Activated naive CD8-positive, alpha-beta T cell treated with anti-CD3 and anti-CD28 coated beads, Interleukin-2, amount 10 ng/mL, durations not matched to agents 7 days and 5 days (primary cell): Measurements from ENCODE around the gene CCDC187. TPM values are rescaled to one million over a fixed set of nuclear protein-coding genes. Genes with fewer than 3 reads are reported as not detected.
"Not testable (repeated sequence)": the region's sequence is repeated elsewhere in the genome, so short reads cannot be mapped to it uniquely, and the experiment has no call there.

Source experiments
- ATAC-seq: fragments of 150-1000 bp; cut with Tn5 transposase; one replicate; pipeline ENCODE4 v1.10.0; 2021; ENCODE audit warnings: low read depth, moderate library complexity
- POLR2A ChIA-PET: fragments of 350-600 bp; sonication (Branson Sonifier 250); formaldehyde crosslinking; loops from one replicate; lab custom pipeline; 2021; ENCODE audit warnings: antibody characterized with exemption; lab: Charles Lee
- DNase-seq: peaks from one replicate; pipeline ENCODE4 v3.0.0; 2021
- H3K27ac Mint-ChIP-seq: one replicate; pipeline ENCODE4 v1.8.0; 2022; ENCODE audit warnings: mild to moderate bottlenecking, mixed read lengths
- H3K27me3 Mint-ChIP-seq: one replicate; pipeline ENCODE4 v1.8.0; 2022; ENCODE audit warnings: mild to moderate bottlenecking, moderate library complexity, mixed read lengths
- H3K36me3 Mint-ChIP-seq: one replicate; pipeline ENCODE4 v1.8.0; 2021; ENCODE audit warnings: mild to moderate bottlenecking, mixed read lengths
- H3K4me1 Mint-ChIP-seq: one replicate; pipeline ENCODE4 v1.8.0; 2021; ENCODE audit warnings: mixed read lengths
- H3K4me3 Mint-ChIP-seq: one replicate; pipeline ENCODE4 v1.8.0; 2022; ENCODE audit warnings: mild to moderate bottlenecking, moderate library complexity, mixed read lengths
- H3K9me3 Mint-ChIP-seq: one replicate; pipeline ENCODE4 v1.8.0; 2021; ENCODE audit warnings: mixed read lengths
- total RNA-seq, 2 experiments: library from RNA; stranded (reverse); gene quantifications; one replicate each; pipeline ENCODE4 v1.2.3, GENCODE V29; 2021

The CCDC187 gene
- total RNA-seq, 2 experiments from 2014 or later, result not detected

DNA sequence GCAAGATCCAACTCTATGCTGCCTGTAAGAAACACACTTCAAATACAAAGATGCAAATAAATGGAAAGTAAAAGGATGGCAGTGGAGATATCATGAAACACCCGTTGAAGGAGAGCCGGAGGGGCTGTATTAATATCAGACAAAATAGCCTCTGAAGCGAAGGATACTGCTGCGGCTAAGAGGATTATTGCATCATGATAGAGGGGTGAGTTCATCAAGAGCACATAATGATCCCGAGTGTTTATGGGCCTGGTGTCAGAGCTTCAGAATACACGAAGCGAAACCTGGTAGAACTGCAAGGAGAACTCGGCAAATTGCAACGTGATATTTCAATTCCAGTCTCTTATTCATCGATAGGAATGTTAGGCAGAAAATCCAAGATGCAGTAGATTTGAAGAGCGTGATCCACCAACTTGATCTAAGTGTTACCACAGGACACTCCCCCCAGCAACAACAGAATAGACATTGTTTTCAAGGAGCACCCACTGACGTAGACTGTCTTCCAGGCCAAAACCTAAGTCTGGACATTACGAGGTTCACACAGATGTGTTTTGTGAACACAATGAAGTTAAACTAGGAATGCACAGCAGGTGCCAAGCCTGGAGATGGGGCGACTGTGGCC is 30.5 kb downstream of the CCDC187 start:
- no peaks in the 10 kb centered on the region for H3K36me3 Mint-ChIP-seq
- no peak for ATAC-seq

GRCh38 chr9:136270173-136270705 is 33.7 kb downstream of the CCDC187 start:
- Mint-ChIP-seq H3K9me3 (no peaks in the 10 kb centered on the region), H3K4me3 (no peak overlapping the region), H3K27ac (no peak overlapping the region), H3K36me3 (no peaks in the 10 kb centered on the region), H3K4me1 (peaks cover 4% of the 10 kb centered on the region), H3K27me3 (peaks cover 9% of the 10 kb centered on the region)
- POLR2A ChIA-PET, result no interaction called here
- DNase-seq (no peak), ATAC-seq (no peak)

More for the DNA sequence above, 30.5 kb downstream of the CCDC187 start:
- H3K27me3 Mint-ChIP-seq, result peaks cover 9% of the 10 kb centered on the region
- no peak overlapping the region for H3K4me3 Mint-ChIP-seq
- H3K27ac Mint-ChIP-seq, result no peak overlapping the region
- no peak for DNase-seq
- POLR2A ChIA-PET, result no interaction called here
- no peaks in the 10 kb centered on the region for H3K4me1 Mint-ChIP-seq
- no peaks in the 10 kb centered on the region for H3K9me3 Mint-ChIP-seq

DNA sequence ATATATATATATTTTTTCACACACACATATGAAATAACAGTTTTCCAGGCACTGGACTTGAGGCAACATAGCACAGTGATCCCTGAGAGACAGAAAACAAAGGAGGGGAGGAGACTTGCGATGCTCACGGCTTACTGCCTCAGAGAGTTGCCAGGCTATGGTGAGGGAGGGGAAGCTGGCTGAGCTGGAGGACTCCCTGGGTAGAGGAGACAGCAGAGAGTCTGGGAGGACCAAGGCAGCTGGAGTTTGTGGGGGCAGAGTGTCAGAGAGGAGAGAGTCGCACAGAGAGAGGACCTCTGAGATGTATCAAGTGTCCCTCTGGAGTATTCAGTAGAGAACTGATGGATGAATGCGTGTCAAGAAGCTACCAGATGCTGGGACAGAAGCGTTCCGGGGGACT is 35.2 kb downstream of the CCDC187 start:
- H3K27me3 Mint-ChIP-seq, result peaks cover 9% of the 10 kb centered on the region
- peaks cover 4% of the 10 kb centered on the region for H3K4me1 Mint-ChIP-seq
- POLR2A ChIA-PET, result interaction anchor here (0.6 kb wide), 1 partner anchor 23 kb away, joined by 3 read pairs; no protein-coding TSS in a partner anchor
- no peaks in the 10 kb centered on the region for H3K36me3 Mint-ChIP-seq
- DNase-seq (no peak), ATAC-seq (no peak)
- no peak overlapping the region for H3K27ac Mint-ChIP-seq
- no peaks in the 10 kb centered on the region for H3K9me3 Mint-ChIP-seq
- H3K4me3 Mint-ChIP-seq, result no peak overlapping the region

- POLR2A ChIA-PET, result interaction anchor here (0.6 to 1.5 kb wide), 3 partner anchors 7 to 22 kb away, joined by 3 read pairs; no protein-coding TSS in a partner anchor
- Mint-ChIP-seq H3K27me3 (peaks cover 9% of the 10 kb centered on the region), H3K9me3 (no peaks in the 10 kb centered on the region), H3K36me3 (no peaks in the 10 kb centered on the region), H3K4me1 (peaks cover 4% of the 10 kb centered on the region), H3K4me3 (no peak overlapping the region), H3K27ac (no peak overlapping the region)
- DNase-seq, result no peak
- no peak for ATAC-seq
Measured at GRCh38 chr9:136268318-136268717, 35.6 kb downstream of the CCDC187 start.

- Mint-ChIP-seq H3K27me3 (peaks cover 9% of the 10 kb centered on the region), H3K9me3 (no peaks in the 10 kb centered on the region), H3K27ac (peak overlapping the region; percentile 78), H3K4me3 (peak overlapping the region; percentile 78), H3K36me3 (no peaks in the 10 kb centered on the region), H3K4me1 (peaks cover 4% of the 10 kb centered on the region)
- ATAC-seq (peak; percentile 96), DNase-seq (peak; percentile 86)
- POLR2A ChIA-PET, result interaction anchor here (0.7 to 1.5 kb wide), 9 partner anchors 8 to 273 kb away, joined by 3 to 6 read pairs (median 3); partner anchors contain the start of gene DNLZ
Measured at GRCh38 chr9:136267261-136268111, 36.4 kb downstream of the CCDC187 start.

- peak overlapping the region; percentile 73 for H3K27ac Mint-ChIP-seq
- not testable (repeated sequence) for ATAC-seq, H3K36me3 Mint-ChIP-seq
Measured at GRCh38 chr9:136266641-136267040, 37.3 kb downstream of the CCDC187 start.

GRCh38 chr9:136265561-136266355 is 38.1 kb downstream of the CCDC187 start:
- POLR2A ChIA-PET, result no interaction called here

More at GRCh38 chr9:136266641-136267040, 37.3 kb downstream of the CCDC187 start:
- POLR2A ChIA-PET, result interaction anchor here (0.7 to 1.3 kb wide), 7 partner anchors 19 to 274 kb away, joined by 3 to 6 read pairs (median 3); partner anchors contain the start of gene DNLZ
- peak overlapping the region; percentile 78 for H3K4me3 Mint-ChIP-seq
- H3K27me3 Mint-ChIP-seq, H3K4me1 Mint-ChIP-seq, H3K9me3 Mint-ChIP-seq, DNase-seq: not testable (repeated sequence)

GRCh38 chr9:136264441-136265405 is 39.2 kb downstream of the CCDC187 start:
- DNase-seq (no peak), ATAC-seq (no peak)
- Mint-ChIP-seq H3K4me3 (no peak overlapping the region), H3K27ac (no peak overlapping the region), H3K27me3 (peaks cover 8% of the 10 kb centered on the region), H3K36me3 (no peaks in the 10 kb centered on the region), H3K9me3 (no peaks in the 10 kb centered on the region), H3K4me1 (peaks cover 4% of the 10 kb centered on the region)
- POLR2A ChIA-PET, result no interaction called here

More at GRCh38 chr9:136265561-136266355, 38.1 kb downstream of the CCDC187 start:
- no peak for ATAC-seq
- Mint-ChIP-seq H3K36me3 (no peaks in the 10 kb centered on the region), H3K27me3 (peaks cover 9% of the 10 kb centered on the region), H3K4me1 (peaks cover 4% of the 10 kb centered on the region), H3K9me3 (no peaks in the 10 kb centered on the region), H3K4me3 (no peak overlapping the region), H3K27ac (no peak overlapping the region)
- no peak for DNase-seq

DNA sequence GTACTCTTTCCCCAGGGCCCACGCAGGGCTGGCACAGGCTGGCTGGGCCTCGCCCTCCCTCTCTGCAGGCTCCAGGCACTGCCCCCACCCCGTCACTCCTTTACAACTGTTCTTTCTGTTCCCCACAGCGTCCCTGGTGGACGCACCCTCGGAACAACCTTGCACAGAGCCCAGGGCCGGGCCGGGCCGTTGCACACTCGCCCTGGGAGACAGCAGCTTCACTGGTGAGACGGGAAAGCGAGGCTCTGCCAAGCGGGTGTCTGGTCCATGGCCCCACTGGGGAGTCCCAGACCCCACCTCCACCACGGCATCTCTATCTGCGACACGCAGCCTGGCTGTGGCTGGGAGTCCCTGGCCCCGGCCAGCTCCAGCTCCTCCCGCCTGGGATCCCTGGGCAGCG is 39.9 kb downstream of the CCDC187 start:
- H3K9me3 Mint-ChIP-seq, result no peaks in the 10 kb centered on the region
- POLR2A ChIA-PET, result no interaction called here
- peaks cover 4% of the 10 kb centered on the region for H3K4me1 Mint-ChIP-seq
- no peak for ATAC-seq
- DNase-seq, result no peak
- H3K36me3 Mint-ChIP-seq, result no peaks in the 10 kb centered on the region
- H3K4me3 Mint-ChIP-seq, result no peak overlapping the region
- peaks cover 5% of the 10 kb centered on the region for H3K27me3 Mint-ChIP-seq
- H3K27ac Mint-ChIP-seq, result no peak overlapping the region

DNA sequence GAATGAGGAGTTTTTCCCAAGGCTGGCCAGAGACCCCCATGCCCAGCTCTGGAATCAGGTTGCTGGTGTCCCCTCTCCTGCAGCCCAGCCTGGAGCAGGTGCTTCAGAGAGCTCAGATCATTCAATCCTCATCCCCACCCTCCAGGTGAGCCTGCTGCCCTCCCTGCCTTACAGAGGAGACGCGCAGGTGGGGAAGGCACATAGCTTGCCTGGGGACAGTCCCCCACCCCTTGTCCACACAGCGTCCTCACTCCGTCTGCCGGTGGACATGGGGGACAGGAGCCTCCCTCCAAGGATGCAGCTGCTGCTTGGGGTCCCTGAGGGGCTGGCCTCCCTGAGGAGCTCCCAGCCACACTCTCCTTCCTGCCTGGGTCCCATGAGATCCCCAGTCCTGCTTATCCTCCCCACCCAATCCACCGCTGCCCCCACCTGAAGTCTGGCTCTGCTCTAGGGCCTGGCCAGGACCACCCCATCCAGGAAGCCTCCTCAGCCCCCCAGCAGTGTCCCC is 41.2 kb downstream of the CCDC187 start:
- H3K4me1 Mint-ChIP-seq, result peaks cover 4% of the 10 kb centered on the region
- no peaks in the 10 kb centered on the region for H3K9me3 Mint-ChIP-seq
- DNase-seq (no peak), ATAC-seq (no peak)
- no peak overlapping the region for H3K27ac Mint-ChIP-seq
- no peak overlapping the region for H3K4me3 Mint-ChIP-seq
- H3K36me3 Mint-ChIP-seq, result no peaks in the 10 kb centered on the region
- POLR2A ChIA-PET, result no interaction called here
- H3K27me3 Mint-ChIP-seq, result no peaks in the 10 kb centered on the region

- no peaks in the 10 kb centered on the region for H3K9me3 Mint-ChIP-seq
- no peaks in the 10 kb centered on the region for H3K36me3 Mint-ChIP-seq
- no peak for DNase-seq
- H3K27ac Mint-ChIP-seq, result no peak overlapping the region
- no peak for ATAC-seq
- H3K27me3 Mint-ChIP-seq, result no peaks in the 10 kb centered on the region
- no peaks in the 10 kb centered on the region for H3K4me1 Mint-ChIP-seq
- H3K4me3 Mint-ChIP-seq, result no peak overlapping the region
- POLR2A ChIA-PET, result no interaction called here
Measured at GRCh38 chr9:136261686-136262430, 42.0 kb downstream of the CCDC187 start.
